Daoy (cell line): Measurements from ENCODE around the gene TRMT10C. TPM values are rescaled to one million over a fixed set of nuclear protein-coding genes. Genes with fewer than 3 reads are reported as not detected.

Experiments used
- total RNA-seq: library from RNA; depleted of rRNA; stranded (reverse); fragments of >200 nt; shearing (Covaris generic); gene quantifications from 2 replicates; pipeline ENCODE4 v1.2.3, GENCODE V29; 2014; rRNA removed

The TRMT10C gene
- total RNA-seq, 1 experiment from 2014 or later: 58.3 TPM

Other genes starting within 250 kb of the TRMT10C start
- 0.21 TPM in 1 of 2 replicates, not detected in the other for gene IMPG2, start 241.3 kb upstream of the TRMT10C start, total RNA-seq
- gene SENP7, start 48.7 kb upstream of the TRMT10C start, total RNA-seq: 7.5 and 8.8 TPM in 2 replicates
- gene PCNP, start 12.3 kb downstream of the TRMT10C start, total RNA-seq: 66.4 and 68.4 TPM in 2 replicates
- 21.6 and 23.7 TPM in 2 replicates for gene ZBTB11, start 115.3 kb downstream of the TRMT10C start, total RNA-seq
- gene RPL24, start 124.8 kb downstream of the TRMT10C start, total RNA-seq: 2,801 and 2,885 TPM in 2 replicates
- gene CEP97, start 162.7 kb downstream of the TRMT10C start, total RNA-seq: 17.3 and 17.6 TPM in 2 replicates
- gene NXPE3, start 217.3 kb downstream of the TRMT10C start, total RNA-seq: 5.0 and 8.0 TPM in 2 replicates